ENCODE measurements around the gene GPATCH8. TPM values are rescaled to one million over a fixed set of nuclear protein-coding genes. Genes with fewer than 3 reads are reported as not detected.
"Not testable (repeated sequence)": the region's sequence is repeated elsewhere in the genome, so short reads cannot be mapped to it uniquely, and the experiment has no call there.

The GPATCH8 gene
- total RNA-seq, 1 donor from 2014 or later, result 16.6 TPM

- no peak overlapping the region for H3K27ac ChIP-seq (replicated peaks)
- H3K4me1 ChIP-seq, result no peaks in the 10 kb centered on the region
- H3K4me3 ChIP-seq, result no peak overlapping the region
- TF ChIP-seq, protein P1, sequence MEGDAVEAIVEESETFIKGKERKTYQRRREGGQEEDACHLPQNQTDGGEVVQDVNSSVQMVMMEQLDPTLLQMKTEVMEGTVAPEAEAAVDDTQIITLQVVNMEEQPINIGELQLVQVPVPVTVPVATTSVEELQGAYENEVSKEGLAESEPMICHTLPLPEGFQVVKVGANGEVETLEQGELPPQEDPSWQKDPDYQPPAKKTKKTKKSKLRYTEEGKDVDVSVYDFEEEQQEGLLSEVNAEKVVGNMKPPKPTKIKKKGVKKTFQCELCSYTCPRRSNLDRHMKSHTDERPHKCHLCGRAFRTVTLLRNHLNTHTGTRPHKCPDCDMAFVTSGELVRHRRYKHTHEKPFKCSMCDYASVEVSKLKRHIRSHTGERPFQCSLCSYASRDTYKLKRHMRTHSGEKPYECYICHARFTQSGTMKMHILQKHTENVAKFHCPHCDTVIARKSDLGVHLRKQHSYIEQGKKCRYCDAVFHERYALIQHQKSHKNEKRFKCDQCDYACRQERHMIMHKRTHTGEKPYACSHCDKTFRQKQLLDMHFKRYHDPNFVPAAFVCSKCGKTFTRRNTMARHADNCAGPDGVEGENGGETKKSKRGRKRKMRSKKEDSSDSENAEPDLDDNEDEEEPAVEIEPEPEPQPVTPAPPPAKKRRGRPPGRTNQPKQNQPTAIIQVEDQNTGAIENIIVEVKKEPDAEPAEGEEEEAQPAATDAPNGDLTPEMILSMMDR (IDR thresholded peaks at IDR 0.05; ENCODE audit: borderline replicate concordance), result no peak
- H3K9me3 ChIP-seq (replicated peaks), result no peaks in the 10 kb centered on the region
- H3K27me3 ChIP-seq (ENCODE audit: low read depth), result no peaks in the 10 kb centered on the region
- intact Hi-C loops (cut with micrococcal nuclease), result no loop called here
- peaks cover 80% of the 10 kb centered on the region for H3K36me3 ChIP-seq
- DNase-seq, result no peak
Measured at GRCh38 chr17:44398692-44399691, 104.2 kb downstream of the GPATCH8 start.

GRCh38 chr17:44397479-44398440, 105.4 kb downstream of the GPATCH8 start:
- TF ChIP-seq, protein P1 (IDR thresholded peaks at IDR 0.05; ENCODE audit: borderline replicate concordance), result no peak
- no peak overlapping the region for H3K4me3 ChIP-seq
- no peaks in the 10 kb centered on the region for H3K27me3 ChIP-seq (ENCODE audit: low read depth)
- no peaks in the 10 kb centered on the region for H3K9me3 ChIP-seq (replicated peaks)
- no peak overlapping the region for H3K27ac ChIP-seq (replicated peaks)
- intact Hi-C loops (cut with micrococcal nuclease), result no loop called here
- DNase-seq, result no peak
- H3K4me1 ChIP-seq, result no peaks in the 10 kb centered on the region
- peaks cover 69% of the 10 kb centered on the region for H3K36me3 ChIP-seq

DNA sequence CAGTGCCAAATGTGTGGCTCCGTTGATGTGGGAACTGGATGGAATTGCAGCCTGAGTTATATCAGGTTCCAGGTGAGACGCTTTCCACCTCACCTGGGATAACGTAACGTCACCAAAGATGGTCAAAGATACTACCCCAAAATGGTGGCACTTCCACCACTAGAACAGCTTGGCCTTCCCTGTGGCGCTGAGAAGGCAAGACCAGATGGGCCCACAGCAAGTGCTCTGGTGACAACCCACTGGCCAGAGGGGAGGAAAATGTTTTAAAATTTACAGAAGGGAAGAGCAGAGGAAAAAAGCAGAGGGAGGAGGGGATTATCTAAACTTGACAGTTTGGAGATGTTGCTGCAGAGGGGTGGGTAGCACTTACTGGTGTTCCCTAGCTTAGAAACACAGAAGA, 106.3 kb downstream of the GPATCH8 start:
- DNase-seq, result no peak
- intact Hi-C loops (cut with micrococcal nuclease), result no loop called here
- Histone ChIP-seq H3K27me3 (ENCODE audit: low read depth) (no peaks in the 10 kb centered on the region), H3K36me3 (peaks cover 61% of the 10 kb centered on the region), H3K4me1 (no peaks in the 10 kb centered on the region), H3K4me3 (no peak overlapping the region), H3K27ac (replicated peaks) (no peak overlapping the region), H3K9me3 (replicated peaks) (no peaks in the 10 kb centered on the region)
- TF ChIP-seq, protein P1 (IDR thresholded peaks at IDR 0.05; ENCODE audit: borderline replicate concordance), result no peak

GRCh38 chr17:44394833-44395232, 108.4 kb downstream of the GPATCH8 start:
- H3K27ac ChIP-seq (replicated peaks), result no peak overlapping the region
- DNase-seq, result no peak
- TF ChIP-seq, protein P1 (IDR thresholded peaks at IDR 0.05; ENCODE audit: borderline replicate concordance), result no peak
- no peaks in the 10 kb centered on the region for H3K4me1 ChIP-seq
- no peaks in the 10 kb centered on the region for H3K27me3 ChIP-seq (ENCODE audit: low read depth)
- no peaks in the 10 kb centered on the region for H3K9me3 ChIP-seq (replicated peaks)
- H3K4me3 ChIP-seq, result no peak overlapping the region
- intact Hi-C loops (cut with micrococcal nuclease), result no loop called here
- H3K36me3 ChIP-seq, result peaks cover 44% of the 10 kb centered on the region

- peaks cover 37% of the 10 kb centered on the region for H3K36me3 ChIP-seq
- intact Hi-C loops (cut with micrococcal nuclease); H3K27ac ChIP-seq (replicated peaks); H3K9me3 ChIP-seq (replicated peaks); H3K27me3 ChIP-seq (ENCODE audit: low read depth); DNase-seq; H3K4me1 ChIP-seq; H3K4me3 ChIP-seq: not testable (repeated sequence)
Measured at GRCh38 chr17:44394112-44394511, 109.1 kb downstream of the GPATCH8 start.

All from left ventricle myocardium inferior (tissue), 1 donor.